DND-41 (cell line): ENCODE data around the gene NIT2.

Experiments
- ATAC-seq: fragments of 200-7000 bp; cut with Tn5 transposase; 3 replicates; pipeline ENCODE4 v1.9.1; 2021; ENCODE audit warnings: low read depth; ENCODE audit not compliant: insufficient read depth
- DNase-seq: peaks from one replicate; pipeline ENCODE4 v3.0.0-alpha.2; 2020
- H2AFZ ChIP-seq: 2 replicates; pipeline ENCODE4 v1.6.0; 2012; ENCODE audit warnings: low read depth, low read length
- H3K27ac ChIP-seq: 2 replicates; pipeline ENCODE4 v1.5.1; 2012; ENCODE audit warnings: low read length, inconsistent platforms
- H3K27me3 ChIP-seq: fragments of 200-600 bp; sonication (generic); 2 replicates; pipeline ENCODE4 v1.6.0; 2012; ENCODE audit warnings: low read length, mild to moderate bottlenecking, inconsistent platforms; ENCODE audit not compliant: insufficient read depth, poor library complexity
- H3K36me3 ChIP-seq: 2 replicates; pipeline ENCODE4 v1.5.1; 2012; ENCODE audit warnings: low read length, inconsistent platforms; ENCODE audit not compliant: insufficient read depth
- H3K4me1 ChIP-seq: 2 replicates; pipeline ENCODE4 v1.5.1; 2012; ENCODE audit warnings: mild to moderate bottlenecking, low read length; ENCODE audit not compliant: insufficient read depth
- H3K4me2 ChIP-seq: 2 replicates; pipeline ENCODE4 v1.6.0; 2012; ENCODE audit warnings: mild to moderate bottlenecking, moderate library complexity, low read length, inconsistent platforms; ENCODE audit not compliant: insufficient read depth
- H3K4me3 ChIP-seq, 2 experiments: fragments of 200-600 bp in 1 of 2; shearing (Covaris generic) in 1 of 2; 2 replicates each; pipeline ENCODE4 v1.5.1; 2012 to 2016; ENCODE audit warnings: inconsistent platforms in 2 of 2, low read length in 2 of 2, mild to moderate bottlenecking in 2 of 2, low read depth in 1 of 2, moderate library complexity in 1 of 2
- H3K79me2 ChIP-seq: 2 replicates; pipeline ENCODE4 v1.6.0; 2012; ENCODE audit warnings: low read length, inconsistent platforms; ENCODE audit not compliant: insufficient read depth
- H3K9ac ChIP-seq: 2 replicates; pipeline ENCODE4 v1.6.0; 2012; ENCODE audit warnings: low read depth, mild to moderate bottlenecking, inconsistent platforms, low read length, moderate library complexity
- H3K9me3 ChIP-seq: 2 replicates; pipeline ENCODE4 v1.5.1; 2012; ENCODE audit warnings: low read length, moderate library complexity, mild to moderate bottlenecking, inconsistent platforms; ENCODE audit not compliant: insufficient read depth, severe bottlenecking
- H4K20me1 ChIP-seq: 2 replicates; pipeline ENCODE4 v1.6.0; 2012; ENCODE audit warnings: low read length; ENCODE audit not compliant: insufficient read depth
- CTCF ChIP-seq: IDR thresholded peaks from 2 replicates; pipeline ENCODE4 v1.5.1; 2012; ENCODE audit warnings: borderline replicate concordance, low read length, moderate library complexity, mild to moderate bottlenecking; ENCODE audit not compliant: poor library complexity, severe bottlenecking; ENCODE audit errors: extremely low read depth
- EZH2 ChIP-seq: IDR thresholded peaks from 3 replicates; pipeline ENCODE4 v1.6.1; 2012; ENCODE audit warnings: borderline replicate concordance, low read depth, mild to moderate bottlenecking, moderate library complexity, low read length, inconsistent platforms; ENCODE audit not compliant: severe bottlenecking

Gene NIT2

DNA sequence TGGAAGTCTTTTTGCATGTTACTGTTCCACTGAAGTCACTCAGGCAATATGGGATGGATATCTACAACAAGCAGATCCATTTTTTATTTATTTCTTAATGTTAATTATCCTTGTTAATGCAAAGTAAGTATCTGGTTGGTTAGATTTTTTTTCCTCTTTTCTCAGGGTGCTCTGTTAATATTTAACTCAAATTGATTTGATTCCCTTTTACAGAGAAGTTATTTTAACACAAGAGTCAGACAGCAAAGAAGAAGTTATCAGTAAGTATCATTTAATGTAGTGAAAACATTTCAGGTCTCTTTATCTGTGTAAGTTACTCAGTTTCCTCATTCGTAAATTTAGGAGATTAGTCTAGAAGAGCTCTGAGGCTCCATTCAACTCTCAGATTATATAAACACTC is 39.5 kb upstream of the NIT2 start:
- no peaks in the 10 kb centered on the region for H3K79me2 ChIP-seq
- ATAC-seq (no peak), DNase-seq (no peak)
- no peaks in the 10 kb centered on the region for H3K27me3 ChIP-seq
- H3K4me1 ChIP-seq, result no peaks in the 10 kb centered on the region
- no peak overlapping the region for H3K9ac ChIP-seq
- no peak overlapping the region for H3K4me3 ChIP-seq
- peaks cover 37% of the 10 kb centered on the region for H3K36me3 ChIP-seq
- H3K9me3 ChIP-seq, result no peaks in the 10 kb centered on the region
- no peak overlapping the region for H3K27ac ChIP-seq
- H3K4me2 ChIP-seq, result no peak overlapping the region
- no peaks in the 10 kb centered on the region for H4K20me1 ChIP-seq
- no peak for TF ChIP-seq CTCF
- no peak overlapping the region for H2AFZ ChIP-seq

- Histone ChIP-seq H3K27me3 (no peaks in the 10 kb centered on the region), H3K9ac (no peak overlapping the region), H2AFZ (no peak overlapping the region), H3K4me2 (no peak overlapping the region), H4K20me1 (no peaks in the 10 kb centered on the region), H3K36me3 (peaks cover 35% of the 10 kb centered on the region), H3K4me3 (no peak overlapping the region), H3K27ac (no peak overlapping the region), H3K4me1 (no peaks in the 10 kb centered on the region), H3K9me3 (no peaks in the 10 kb centered on the region), H3K79me2 (no peaks in the 10 kb centered on the region)
- no peak for DNase-seq
- no peak for TF ChIP-seq CTCF
- no peak for TF ChIP-seq EZH2
- no peak for ATAC-seq
These were observed 36.8 kb upstream of the NIT2 start for GRCh38 chr3:100297784-100298183.

DNA sequence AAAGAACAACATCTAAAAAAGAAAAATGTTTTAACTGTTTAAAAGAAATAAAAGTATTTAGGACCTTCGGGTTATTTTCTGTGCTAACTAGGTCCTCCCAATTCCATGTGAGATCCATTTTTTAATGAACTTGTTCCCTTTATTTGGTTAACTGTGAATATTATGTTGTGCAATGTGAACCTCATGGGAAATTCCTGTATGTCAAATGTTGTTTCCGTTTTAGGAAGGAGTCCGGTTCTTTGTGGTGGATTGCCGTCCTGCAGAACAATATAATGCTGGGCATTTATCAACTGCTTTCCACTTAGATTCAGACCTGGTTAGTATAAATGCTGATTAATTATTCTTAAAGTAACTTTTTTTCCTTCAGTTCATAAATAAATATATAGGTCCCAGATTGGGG is 35.5 kb upstream of the NIT2 start:
- Histone ChIP-seq H3K27me3 (no peaks in the 10 kb centered on the region), H3K36me3 (peaks cover 35% of the 10 kb centered on the region), H3K27ac (no peak overlapping the region), H3K4me1 (no peaks in the 10 kb centered on the region), H3K4me3 (no peak overlapping the region), H3K9me3 (no peaks in the 10 kb centered on the region), H2AFZ (no peak overlapping the region), H4K20me1 (no peaks in the 10 kb centered on the region), H3K4me2 (no peak overlapping the region), H3K9ac (no peak overlapping the region), H3K79me2 (no peaks in the 10 kb centered on the region)
- ATAC-seq, result no peak
- DNase-seq, result no peak
- no peak for TF ChIP-seq EZH2
- no peak for TF ChIP-seq CTCF

DNA sequence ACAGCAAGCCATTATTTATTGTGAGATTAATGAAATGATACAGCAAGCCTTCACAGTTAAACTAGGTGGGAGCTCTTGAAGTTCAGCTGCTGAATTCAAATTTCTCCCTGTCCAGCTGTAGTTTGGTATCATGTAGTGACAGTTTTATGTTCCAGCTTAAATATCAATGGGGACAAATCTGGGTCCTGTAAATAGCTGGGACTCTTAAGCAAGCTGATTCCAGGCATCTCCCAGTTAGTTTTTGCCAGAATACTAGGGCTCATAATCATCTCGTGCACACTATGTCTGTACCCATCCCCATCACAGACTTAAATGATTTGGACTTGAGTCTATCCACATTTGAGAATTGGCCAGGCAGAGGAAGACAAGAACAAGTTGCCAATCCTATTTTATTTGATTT is 27.9 kb upstream of the NIT2 start:
- Histone ChIP-seq H2AFZ (no peak overlapping the region), H3K27ac (no peak overlapping the region), H3K27me3 (no peaks in the 10 kb centered on the region), H3K36me3 (peaks cover 20% of the 10 kb centered on the region), H3K4me3 (no peak overlapping the region), H3K4me1 (no peaks in the 10 kb centered on the region), H3K79me2 (no peaks in the 10 kb centered on the region), H4K20me1 (no peaks in the 10 kb centered on the region), H3K9me3 (no peaks in the 10 kb centered on the region), H3K4me2 (no peak overlapping the region), H3K9ac (no peak overlapping the region)
- ATAC-seq, result no peak
- TF ChIP-seq EZH2, result no peak
- TF ChIP-seq CTCF, result no peak
- DNase-seq, result no peak
